Esophagus squamous epithelium (tissue), 5 donors: ENCODE results near the gene HSPB1. TPM values are rescaled to one million over a fixed set of nuclear protein-coding genes. Genes with fewer than 3 reads are reported as not detected.
A peak's percentile ranks its signal among the peaks of the same experiment; 100 is the strongest.

Experiments used
- DNase-seq: peaks from one replicate; lab custom pipeline; 2025; lab: John Stamatoyannopoulos, UW
- H3K27ac ChIP-seq, 4 donors: fragments of 200-600 bp; sonication (generic); one replicate each; pipeline ENCODE4 v1.5.1; 2016 to 2019; ENCODE audit warnings: mild to moderate bottlenecking in 1 of 4
- H3K27me3 ChIP-seq, 4 donors: fragments of 200-600 bp; sonication (generic); 1 replicate in 3 of 4; 2 replicates in 1 of 4; pipeline versions ENCODE4 v1.5.1 to v1.6.0; 2017 to 2021; ENCODE audit warnings: antibody characterized with exemption in 1 of 4
- H3K36me3 ChIP-seq, 3 donors: fragments of 200-600 bp; sonication (generic); one replicate each; pipeline ENCODE4 v1.5.1; 2016 to 2019
- H3K4me1 ChIP-seq, 3 donors: fragments of 200-600 bp; sonication (generic); one replicate each; pipeline ENCODE4 v1.5.1; 2017 to 2019
- H3K4me3 ChIP-seq, 4 donors: fragments of 200-600 bp; sonication (generic); 1 replicate in 3 of 4; 2 replicates in 1 of 4; pipeline ENCODE4 v1.5.1; 2016 to 2019; ENCODE audit warnings: mild to moderate bottlenecking in 2 of 4, moderate library complexity in 1 of 4
- H3K9me3 ChIP-seq, 3 donors: fragments of 200-600 bp; sonication (generic); one replicate each; pipeline ENCODE4 v1.5.1; 2016 to 2019
- CTCF ChIP-seq, 6 experiments: fragments of 450-650 bp in 4 of 6; fragments of 200-600 bp in 2 of 6; sonication (generic) in 2 of 6; IDR thresholded peaks; one replicate each; pipeline ENCODE4 v1.5.1; 2016 to 2019; ENCODE audit warnings: antibody characterized with exemption in 6 of 6, mild to moderate bottlenecking in 4 of 6, moderate library complexity in 4 of 6
- POLR2A ChIP-seq, 4 donors: fragments of 450-650 bp; IDR thresholded peaks; one replicate each; pipeline ENCODE4 v1.6.1; 2017; ENCODE audit warnings: antibody characterized with exemption in 4 of 4, mild to moderate bottlenecking in 4 of 4, moderate library complexity in 3 of 4
- WGBS, 2 donors: methylation state at CpG; one replicate each; pipeline ENCODE4 v1.1.5; 2018; 5-methylcytosine and 5-hydroxymethylcytosine counted together
- intact Hi-C: fragments of 100-400 bp; cut with DNase I; formaldehyde crosslinking; loops from one replicate; pipeline ENCODE4 v1.15.0; 2022
- total RNA-seq, 4 donors: library from RNA; depleted of rRNA; stranded (reverse); fragments of >200 nt; gene quantifications; one replicate each; pipeline ENCODE4 v1.1.0, GENCODE V29; 2016
- donor health status: DM: yes; HTN: yes; CAD: no.

The HSPB1 gene
- total RNA-seq, 4 donors from 2014 or later: 2,415 to 6,888 (median 3,249) TPM

- no peaks in the 10 kb centered on the region for H3K9me3 ChIP-seq
- DNase-seq: no peak
- TF ChIP-seq CTCF (IDR thresholded peaks at IDR 0.05): no peak
- TF ChIP-seq POLR2A (IDR thresholded peaks at IDR 0.05): no peak
- no peaks in the 10 kb centered on the region for H3K27me3 ChIP-seq
- H3K4me1 ChIP-seq: peaks cover 3 to 81% (median 18%) of the 10 kb centered on the region in 3 donors
- no peak overlapping the region for H3K4me3 ChIP-seq
- peaks cover 0 to 57% (median 0%) of the 10 kb centered on the region in 3 donors for H3K36me3 ChIP-seq
- no peak overlapping the region for H3K27ac ChIP-seq
- intact Hi-C loops: no loop called here
Measured at GRCh38 chr7:76336094-76336493, 33.6 kb downstream of the HSPB1 start.

- intact Hi-C loops: no loop called here
- no peaks in the 10 kb centered on the region for H3K27me3 ChIP-seq
- H3K4me3 ChIP-seq: no peak overlapping the region
- 81 to 92% methylated on average over 5 to 6 of the region's 6 CpGs for WGBS, 2 donors
- no peaks in the 10 kb centered on the region for H3K9me3 ChIP-seq
- TF ChIP-seq POLR2A (IDR thresholded peaks at IDR 0.05) (no peak), CTCF (IDR thresholded peaks at IDR 0.05) (no peak)
- peaks cover 0 to 59% (median 0%) of the 10 kb centered on the region in 3 donors for H3K36me3 ChIP-seq
- no peak overlapping the region for H3K27ac ChIP-seq
- no peak for DNase-seq
- peaks cover 3 to 81% (median 22%) of the 10 kb centered on the region in 3 donors for H3K4me1 ChIP-seq
Measured at GRCh38 chr7:76337147-76337546, 34.7 kb downstream of the HSPB1 start.

- H3K9me3 ChIP-seq: no peaks in the 10 kb centered on the region
- WGBS, 2 donors: 53 to 60% methylated on average over 9 of the region's 9 CpGs
- no peak overlapping the region for H3K4me3 ChIP-seq
- no peak for DNase-seq
- no peaks in the 10 kb centered on the region for H3K27me3 ChIP-seq
- peaks cover 0 to 61% (median 6%) of the 10 kb centered on the region in 3 donors for H3K36me3 ChIP-seq
- intact Hi-C loops: no loop called here
- H3K4me1 ChIP-seq: peaks cover 3 to 78% (median 25%) of the 10 kb centered on the region in 3 donors
- no peak for TF ChIP-seq POLR2A (IDR thresholded peaks at IDR 0.05)
- TF ChIP-seq CTCF (IDR thresholded peaks at IDR 0.05): no peak
- no peak overlapping the region for H3K27ac ChIP-seq
Measured at GRCh38 chr7:76338298-76339084, 36.0 kb downstream of the HSPB1 start.

- intact Hi-C loops: no loop called here
- Histone ChIP-seq H3K36me3 (peaks cover 5 to 72% (median 20%) of the 10 kb centered on the region in 3 donors), H3K27ac (peak overlapping the region; percentile 7 to 79 (median 46)), H3K4me3 (no peak overlapping the region), H3K4me1 (peaks cover 3 to 63% (median 25%) of the 10 kb centered on the region in 3 donors), H3K9me3 (no peaks in the 10 kb centered on the region), H3K27me3 (no peaks in the 10 kb centered on the region)
- WGBS, 2 donors: 30 to 40% methylated on average over 1 of the region's 3 CpGs
- DNase-seq: no peak
- TF ChIP-seq POLR2A (IDR thresholded peaks at IDR 0.05) (no peak), CTCF (IDR thresholded peaks at IDR 0.05) (no peak)
Measured at GRCh38 chr7:76340617-76341131, 38.2 kb downstream of the HSPB1 start.

GRCh38 chr7:76342222-76342621 lies 39.7 kb downstream of the HSPB1 start:
- H3K27ac ChIP-seq: no peak overlapping the region
- peaks cover 3 to 70% (median 30%) of the 10 kb centered on the region in 3 donors for H3K4me1 ChIP-seq
- no peaks in the 10 kb centered on the region for H3K27me3 ChIP-seq
- H3K4me3 ChIP-seq: no peak overlapping the region
- H3K36me3 ChIP-seq: peaks cover 5 to 80% (median 28%) of the 10 kb centered on the region in 3 donors
- intact Hi-C loops: no loop called here
- DNase-seq: no peak
- TF ChIP-seq POLR2A (IDR thresholded peaks at IDR 0.05) (no peak), CTCF (IDR thresholded peaks at IDR 0.05) (no peak)
- WGBS, 2 donors: 83 to 93% methylated on average over 5 of the region's 5 CpGs
- H3K9me3 ChIP-seq: no peaks in the 10 kb centered on the region
